Chondrocyte (in vitro differentiated cells): ENCODE data around the gene PALLD. TPM values are rescaled to one million over a fixed set of nuclear protein-coding genes. Genes with fewer than 3 reads are reported as not detected.

Experiments
- DNase-seq: peaks from one replicate; pipeline ENCODE4 v3.0.0; 2021; ENCODE audit warnings: mixed read lengths, low spot score
- H3K27ac Mint-ChIP-seq: one replicate; pipeline ENCODE4 v1.8.0; 2021; ENCODE audit warnings: mild to moderate bottlenecking, moderate library complexity, mixed read lengths; ENCODE audit not compliant: unreplicated experiment
- H3K27me3 Mint-ChIP-seq: 2 replicates; pipeline ENCODE4 v1.8.0; 2021; ENCODE audit warnings: low read depth, mixed read lengths
- H3K36me3 Mint-ChIP-seq: 2 replicates; pipeline ENCODE4 v1.8.0; 2021; ENCODE audit warnings: low read depth, mixed read lengths
- H3K4me1 Mint-ChIP-seq: 2 replicates; pipeline ENCODE4 v1.8.0; 2021; ENCODE audit warnings: low read depth, mild to moderate bottlenecking, mixed read lengths
- H3K4me3 Mint-ChIP-seq: one replicate; pipeline ENCODE4 v1.8.0; 2021; ENCODE audit warnings: mild to moderate bottlenecking, moderate library complexity, mixed read lengths; ENCODE audit not compliant: unreplicated experiment
- H3K9me3 Mint-ChIP-seq: 2 replicates; pipeline ENCODE4 v1.8.0; 2021; ENCODE audit warnings: low read depth, mixed read lengths
- total RNA-seq: library from RNA; stranded (reverse); gene quantifications from 3 replicates; pipeline ENCODE4 v1.2.1, GENCODE V29; 2021
- TF ChIP-seq, protein P1 (sequence below): fragments of 200-600 bp; sonication (generic); IDR thresholded peaks from 2 replicates; pipeline ENCODE4 v1.5.0; 2021; ENCODE audit warnings: antibody characterized with exemption, mild to moderate bottlenecking, moderate library complexity

The PALLD gene
- total RNA-seq, 1 donor from 2014 or later = 900 TPM

GRCh38 chr4:168781341-168781740 lies 284.5 kb downstream of the PALLD start:
- Mint-ChIP-seq H3K4me1 (peaks cover 70% of the 10 kb centered on the region), H3K9me3 (peaks cover 3% of the 10 kb centered on the region), H3K27me3 (no peaks in the 10 kb centered on the region), H3K27ac (peak overlapping the region; percentile 91), H3K4me3 (no peak overlapping the region), H3K36me3 (peaks cover 27% of the 10 kb centered on the region)
- TF ChIP-seq, protein P1, sequence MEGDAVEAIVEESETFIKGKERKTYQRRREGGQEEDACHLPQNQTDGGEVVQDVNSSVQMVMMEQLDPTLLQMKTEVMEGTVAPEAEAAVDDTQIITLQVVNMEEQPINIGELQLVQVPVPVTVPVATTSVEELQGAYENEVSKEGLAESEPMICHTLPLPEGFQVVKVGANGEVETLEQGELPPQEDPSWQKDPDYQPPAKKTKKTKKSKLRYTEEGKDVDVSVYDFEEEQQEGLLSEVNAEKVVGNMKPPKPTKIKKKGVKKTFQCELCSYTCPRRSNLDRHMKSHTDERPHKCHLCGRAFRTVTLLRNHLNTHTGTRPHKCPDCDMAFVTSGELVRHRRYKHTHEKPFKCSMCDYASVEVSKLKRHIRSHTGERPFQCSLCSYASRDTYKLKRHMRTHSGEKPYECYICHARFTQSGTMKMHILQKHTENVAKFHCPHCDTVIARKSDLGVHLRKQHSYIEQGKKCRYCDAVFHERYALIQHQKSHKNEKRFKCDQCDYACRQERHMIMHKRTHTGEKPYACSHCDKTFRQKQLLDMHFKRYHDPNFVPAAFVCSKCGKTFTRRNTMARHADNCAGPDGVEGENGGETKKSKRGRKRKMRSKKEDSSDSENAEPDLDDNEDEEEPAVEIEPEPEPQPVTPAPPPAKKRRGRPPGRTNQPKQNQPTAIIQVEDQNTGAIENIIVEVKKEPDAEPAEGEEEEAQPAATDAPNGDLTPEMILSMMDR = no peak
- no peak for DNase-seq

DNA sequence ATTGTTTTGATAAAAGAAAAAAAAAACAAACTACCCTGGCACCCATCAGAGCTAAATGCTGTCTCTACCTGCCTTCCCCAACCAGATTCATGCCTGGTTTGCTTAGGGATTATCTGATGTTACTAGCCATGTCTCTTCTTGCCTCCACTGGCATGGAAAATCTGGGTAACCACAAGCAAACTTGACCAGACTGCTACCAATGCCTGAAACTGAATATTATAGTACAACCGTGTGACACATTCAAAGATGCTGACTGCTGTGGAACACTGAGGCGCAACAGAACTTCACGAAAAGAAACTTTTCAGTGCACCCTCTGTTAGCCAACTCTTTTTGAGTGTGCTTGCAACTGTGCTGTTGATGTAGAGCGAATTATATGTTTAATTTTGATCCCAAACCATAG lies 285.1 kb downstream of the PALLD start:
- Mint-ChIP-seq H3K4me3 (no peak overlapping the region), H3K27me3 (no peaks in the 10 kb centered on the region), H3K27ac (peak overlapping the region; percentile 91), H3K36me3 (peaks cover 25% of the 10 kb centered on the region), H3K9me3 (no peaks in the 10 kb centered on the region), H3K4me1 (peaks cover 72% of the 10 kb centered on the region)
- no peak for DNase-seq
- TF ChIP-seq, protein P1 = no peak

- H3K4me3 Mint-ChIP-seq = no peak overlapping the region
- H3K36me3 Mint-ChIP-seq = peaks cover 22% of the 10 kb centered on the region
- no peak for DNase-seq
- peaks cover 74% of the 10 kb centered on the region for H3K4me1 Mint-ChIP-seq
- no peaks in the 10 kb centered on the region for H3K27me3 Mint-ChIP-seq
- H3K9me3 Mint-ChIP-seq = no peaks in the 10 kb centered on the region
- H3K27ac Mint-ChIP-seq = peak overlapping the region; percentile 91
- TF ChIP-seq, protein P1 = no peak
These were observed 285.6 kb downstream of the PALLD start for GRCh38 chr4:168782439-168782838.

- TF ChIP-seq, protein P1 = no peak
- H3K9me3 Mint-ChIP-seq = no peaks in the 10 kb centered on the region
- DNase-seq = no peak
- H3K27me3 Mint-ChIP-seq = no peaks in the 10 kb centered on the region
- H3K27ac Mint-ChIP-seq = peak overlapping the region; percentile 87
- peaks cover 86% of the 10 kb centered on the region for H3K4me1 Mint-ChIP-seq
- peaks cover 11% of the 10 kb centered on the region for H3K36me3 Mint-ChIP-seq
- peak overlapping the region; percentile 50 for H3K4me3 Mint-ChIP-seq
These were observed 288.1 kb downstream of the PALLD start for GRCh38 chr4:168784786-168785461.

- H3K4me3 Mint-ChIP-seq = no peak overlapping the region
- peak overlapping the region; percentile 77 for H3K27ac Mint-ChIP-seq
- no peak for DNase-seq
- peaks cover 85% of the 10 kb centered on the region for H3K4me1 Mint-ChIP-seq
- H3K9me3 Mint-ChIP-seq = no peaks in the 10 kb centered on the region
- H3K27me3 Mint-ChIP-seq = no peaks in the 10 kb centered on the region
- TF ChIP-seq, protein P1 = no peak
- peaks cover 10% of the 10 kb centered on the region for H3K36me3 Mint-ChIP-seq
These were observed 290.5 kb downstream of the PALLD start for GRCh38 chr4:168787334-168787733.
